Mucosa of rectum (tissue), 2 donors: ENCODE data around the gene GPSM1.
"Not testable (repeated sequence)": the region's sequence is repeated elsewhere in the genome, so short reads cannot be mapped to it uniquely, and the experiment has no call there.

Experiments
- H3K27ac ChIP-seq, 2 donors: one replicate each; pipeline ENCODE4 v1.7.0; 2013; ENCODE audit warnings: inconsistent platforms in 2 of 2, low read depth in 2 of 2, low read length in 2 of 2
- H3K27me3 ChIP-seq, 2 donors: one replicate each; pipeline ENCODE4 v1.7.0; 2013; ENCODE audit warnings: low read length in 2 of 2; ENCODE audit not compliant: control insufficient read depth in 2 of 2, insufficient read depth in 2 of 2
- H3K36me3 ChIP-seq, 2 donors: one replicate each; pipeline ENCODE4 v1.7.0; 2013; ENCODE audit warnings: low read length in 2 of 2; ENCODE audit not compliant: control insufficient read depth in 2 of 2, insufficient read depth in 2 of 2
- H3K4me1 ChIP-seq, 2 donors: one replicate each; pipeline ENCODE4 v1.7.0; 2013; ENCODE audit warnings: low read length in 2 of 2, mild to moderate bottlenecking in 1 of 2; ENCODE audit not compliant: control insufficient read depth in 2 of 2, insufficient read depth in 2 of 2
- H3K4me3 ChIP-seq, 2 donors: one replicate each; pipeline ENCODE4 v1.7.0; 2013; ENCODE audit warnings: low read length in 2 of 2
- H3K9ac ChIP-seq, 2 donors: one replicate each; pipeline ENCODE4 v1.7.0; 2013; ENCODE audit warnings: low read length in 2 of 2, low read depth in 1 of 2, mild to moderate bottlenecking in 1 of 2
- H3K9me3 ChIP-seq, 2 donors: one replicate each; pipeline ENCODE4 v1.7.0; 2013; ENCODE audit warnings: low read length in 2 of 2; ENCODE audit not compliant: control insufficient read depth in 2 of 2
- donor health status: healthy.
- donor health status: Normal muscosa, but diverticular disease.

Gene GPSM1

GRCh38 chr9:136344544-136345280 is 17.4 kb downstream of the GPSM1 start:
- no peaks in the 10 kb centered on the region for H3K27me3 ChIP-seq
- H3K27ac ChIP-seq = no peak overlapping the region
- peaks cover 6 to 8% of the 10 kb centered on the region in 2 donors for H3K4me1 ChIP-seq
- H3K9me3 ChIP-seq = no peaks in the 10 kb centered on the region
- H3K4me3 ChIP-seq = no peak overlapping the region
- no peaks in the 10 kb centered on the region for H3K36me3 ChIP-seq
- H3K9ac ChIP-seq = no peak overlapping the region

GRCh38 chr9:136345281-136346156 is 18.2 kb downstream of the GPSM1 start:
- Histone ChIP-seq H3K4me3 (no peak overlapping the region), H3K27me3 (no peaks in the 10 kb centered on the region), H3K27ac (no peak overlapping the region), H3K36me3 (no peaks in the 10 kb centered on the region), H3K9me3 (no peaks in the 10 kb centered on the region), H3K9ac (no peak overlapping the region), H3K4me1 (peaks cover 6 to 8% of the 10 kb centered on the region in 2 donors)

- H3K4me3 ChIP-seq = no peak overlapping the region
- no peaks in the 10 kb centered on the region for H3K36me3 ChIP-seq
- no peak overlapping the region for H3K27ac ChIP-seq
- no peaks in the 10 kb centered on the region for H3K27me3 ChIP-seq
- peaks cover 6 to 8% of the 10 kb centered on the region in 2 donors for H3K4me1 ChIP-seq
- H3K9ac ChIP-seq = no peak overlapping the region
- H3K9me3 ChIP-seq = no peaks in the 10 kb centered on the region
These were observed 18.8 kb downstream of the GPSM1 start for GRCh38 chr9:136346157-136346481.

GRCh38 chr9:136346927-136347465 is 19.7 kb downstream of the GPSM1 start:
- no peaks in the 10 kb centered on the region for H3K27me3 ChIP-seq
- H3K27ac ChIP-seq = no peak overlapping the region
- no peak overlapping the region for H3K4me3 ChIP-seq
- H3K9me3 ChIP-seq = no peaks in the 10 kb centered on the region
- peaks cover 3 to 7% of the 10 kb centered on the region in 2 donors for H3K4me1 ChIP-seq
- no peak overlapping the region for H3K9ac ChIP-seq
- H3K36me3 ChIP-seq = no peaks in the 10 kb centered on the region

- no peak overlapping the region for H3K9ac ChIP-seq
- H3K27ac ChIP-seq = no peak overlapping the region
- no peak overlapping the region for H3K4me3 ChIP-seq
- peaks cover 2 to 3% of the 10 kb centered on the region in 2 donors for H3K4me1 ChIP-seq
- no peaks in the 10 kb centered on the region for H3K27me3 ChIP-seq
- no peaks in the 10 kb centered on the region for H3K36me3 ChIP-seq
- no peaks in the 10 kb centered on the region for H3K9me3 ChIP-seq
These were observed 20.3 kb downstream of the GPSM1 start for GRCh38 chr9:136347472-136348256.

- no peaks in the 10 kb centered on the region for H3K36me3 ChIP-seq
- H3K27ac ChIP-seq = no peak overlapping the region
- H3K27me3 ChIP-seq = no peaks in the 10 kb centered on the region
- no peak overlapping the region for H3K9ac ChIP-seq
- H3K4me3 ChIP-seq = no peak overlapping the region
- no peaks in the 10 kb centered on the region for H3K4me1 ChIP-seq
- H3K9me3 ChIP-seq = no peaks in the 10 kb centered on the region
These were observed 21.4 kb downstream of the GPSM1 start for GRCh38 chr9:136348691-136349090.

- Histone ChIP-seq H3K4me1 (no peaks in the 10 kb centered on the region), H3K36me3 (no peaks in the 10 kb centered on the region)
These were observed 22.2 kb downstream of the GPSM1 start for GRCh38 chr9:136349546-136349945.

GRCh38 chr9:136351252-136351800 is 24.0 kb downstream of the GPSM1 start:
- no peak overlapping the region for H3K4me3 ChIP-seq

More at GRCh38 chr9:136349546-136349945, 22.2 kb downstream of the GPSM1 start:
- Histone ChIP-seq H3K9me3 (no peaks in the 10 kb centered on the region), H3K27me3 (no peaks in the 10 kb centered on the region), H3K9ac (no peak overlapping the region), H3K27ac (no peak overlapping the region), H3K4me3 (no peak overlapping the region)

GRCh38 chr9:136351868-136352267 is 24.5 kb downstream of the GPSM1 start:
- not testable (repeated sequence) for H3K4me3 ChIP-seq, H3K9ac ChIP-seq, H3K4me1 ChIP-seq, H3K36me3 ChIP-seq, H3K27me3 ChIP-seq, H3K27ac ChIP-seq, H3K9me3 ChIP-seq

More at GRCh38 chr9:136351252-136351800, 24.0 kb downstream of the GPSM1 start:
- Histone ChIP-seq H3K27ac (no peak overlapping the region), H3K36me3 (no peaks in the 10 kb centered on the region), H3K4me1 (no peaks in the 10 kb centered on the region), H3K9me3 (no peaks in the 10 kb centered on the region), H3K9ac (no peak overlapping the region), H3K27me3 (no peaks in the 10 kb centered on the region)
